ENCODE results near the gene ZFHX2. TPM values are rescaled to one million over a fixed set of nuclear protein-coding genes. Genes with fewer than 3 reads are reported as not detected.
"Not testable (repeated sequence)": the region's sequence is repeated elsewhere in the genome, so short reads cannot be mapped to it uniquely, and the experiment has no call there.

Gene ZFHX2
- 1 to 10 TPM; 1.8 to 2.0 TPM for total RNA-seq

GRCh38 chr14:23551266-23552028 is at the start of gene ZFHX2:
ZFHX2 (minus strand) TSS chr14:23551765; CDS start chr14:23535325, 16,440 bp downstream.
- DNase-seq: peak; percentile 90
- no peak for TF ChIP-seq CTCF (IDR thresholded peaks at IDR 0.05)
- Histone ChIP-seq H3K27ac (no peak within 1 kb of the TSS), H3K9ac (ENCODE audit: low read depth in 2 of 2, low read length in 2 of 2) (peak within 1 kb of the TSS; percentile 65 to 77), H3K9me3 (no peaks in the 10 kb centered on the region), H3K4me1 (no peaks in the 10 kb centered on the region), H3K4me3 (peak within 1 kb of the TSS; percentile 56), H3K27me3 (no peaks in the 10 kb centered on the region), H3K36me3 (no peaks in the 10 kb centered on the region)
- intact Hi-C loops (cut with DNase I): no loop called here

- no peak for DNase-seq
- no peaks in the 10 kb centered on the region for H3K9me3 ChIP-seq
- H3K4me3 ChIP-seq: no peak overlapping the region
- no peak overlapping the region for H3K9ac ChIP-seq (ENCODE audit: low read depth in 2 of 2, low read length in 2 of 2)
- no peak overlapping the region for H3K27ac ChIP-seq
- no peaks in the 10 kb centered on the region for H3K36me3 ChIP-seq
- intact Hi-C loops (cut with DNase I): no loop called here
- TF ChIP-seq CTCF (IDR thresholded peaks at IDR 0.05): no peak
- no peaks in the 10 kb centered on the region for H3K27me3 ChIP-seq
- no peaks in the 10 kb centered on the region for H3K4me1 ChIP-seq
Measured at GRCh38 chr14:23600806-23601205, 49.2 kb upstream of the ZFHX2 start.

- Histone ChIP-seq H3K9me3 (no peaks in the 10 kb centered on the region), H3K4me1 (no peaks in the 10 kb centered on the region), H3K27me3 (no peaks in the 10 kb centered on the region), H3K4me3 (no peak overlapping the region), H3K36me3 (no peaks in the 10 kb centered on the region), H3K9ac (ENCODE audit: low read depth in 2 of 2, low read length in 2 of 2) (no peak overlapping the region), H3K27ac (no peak overlapping the region)
- no peak for DNase-seq
- no peak for TF ChIP-seq CTCF (IDR thresholded peaks at IDR 0.05)
- intact Hi-C loops (cut with DNase I): no loop called here
Measured at GRCh38 chr14:23600322-23600707, 48.8 kb upstream of the ZFHX2 start.

- not testable (repeated sequence) for H3K4me1 ChIP-seq; H3K36me3 ChIP-seq; H3K27me3 ChIP-seq; DNase-seq; H3K9me3 ChIP-seq; H3K27ac ChIP-seq; H3K9ac ChIP-seq (ENCODE audit: low read depth in 2 of 2, low read length in 2 of 2); H3K4me3 ChIP-seq
- intact Hi-C loops (cut with DNase I): loop anchor here (5.0 kb wide), 1 partner anchor 318 kb away; no protein-coding TSS in a partner anchor
Measured at GRCh38 chr14:23594191-23594590, 42.6 kb upstream of the ZFHX2 start.

- no peaks in the 10 kb centered on the region for H3K36me3 ChIP-seq
- DNase-seq: no peak
- intact Hi-C loops (cut with DNase I): loop anchor here (5.0 kb wide), 1 partner anchor 322 kb away; no protein-coding TSS in a partner anchor
- H3K4me3 ChIP-seq: no peak overlapping the region
- no peaks in the 10 kb centered on the region for H3K4me1 ChIP-seq
- H3K27ac ChIP-seq: no peak overlapping the region
- TF ChIP-seq CTCF (IDR thresholded peaks at IDR 0.05): no peak
- no peaks in the 10 kb centered on the region for H3K9me3 ChIP-seq
- no peaks in the 10 kb centered on the region for H3K27me3 ChIP-seq
- no peak overlapping the region for H3K9ac ChIP-seq (ENCODE audit: low read depth in 2 of 2, low read length in 2 of 2)
Measured at GRCh38 chr14:23590198-23590597, 38.6 kb upstream of the ZFHX2 start.

GRCh38 chr14:23589606-23590005 is 38.0 kb upstream of the ZFHX2 start:
- Histone ChIP-seq H3K36me3 (no peaks in the 10 kb centered on the region), H3K27ac (no peak overlapping the region), H3K27me3 (no peaks in the 10 kb centered on the region), H3K4me3 (no peak overlapping the region), H3K9ac (ENCODE audit: low read depth in 2 of 2, low read length in 2 of 2) (no peak overlapping the region), H3K9me3 (no peaks in the 10 kb centered on the region), H3K4me1 (no peaks in the 10 kb centered on the region)
- no peak for DNase-seq
- intact Hi-C loops (cut with DNase I): loop anchor here (5.0 to 10.0 kb wide), 2 partner anchors 135 to 323 kb away; no protein-coding TSS in a partner anchor
- no peak for TF ChIP-seq CTCF (IDR thresholded peaks at IDR 0.05)

Measured in colonic mucosa (tissue), 4 donors.